ENCODE measurements around the gene TTLL1.
A peak's percentile ranks its signal among the peaks of the same experiment; 100 is the strongest.

TTLL1 gene

GRCh38 chr22:43126501-43127165 is 37.4 kb upstream of the TTLL1 start:
- Mint-ChIP-seq H3K9me3 (no peaks in the 10 kb centered on the region), H3K27me3 (ENCODE audit: low read depth) (peaks cover 8% of the 10 kb centered on the region), H3K36me3 (ENCODE audit: low read depth) (no peaks in the 10 kb centered on the region), H3K4me3 (no peak overlapping the region), H3K4me1 (peaks cover 4% of the 10 kb centered on the region), H3K27ac (peak overlapping the region in 1 of 3 experiments; percentile 76)
- no peak for TF ChIP-seq CTCF (IDR thresholded peaks at IDR 0.05; ENCODE audit: unreplicated experiment in 3 of 3)

- TF ChIP-seq CTCF (IDR thresholded peaks at IDR 0.05; ENCODE audit: unreplicated experiment in 3 of 3): no peak
- H3K27ac Mint-ChIP-seq: no peak overlapping the region
- H3K4me1 Mint-ChIP-seq: no peaks in the 10 kb centered on the region
- no peak overlapping the region for H3K4me3 Mint-ChIP-seq
- no peaks in the 10 kb centered on the region for H3K36me3 Mint-ChIP-seq (ENCODE audit: low read depth)
- H3K27me3 Mint-ChIP-seq (ENCODE audit: low read depth): peaks cover 34% of the 10 kb centered on the region
- H3K9me3 Mint-ChIP-seq: no peaks in the 10 kb centered on the region
Measured at GRCh38 chr22:43118953-43119458, 29.8 kb upstream of the TTLL1 start.

GRCh38 chr22:43118024-43118849 is 29.0 kb upstream of the TTLL1 start:
- no peak overlapping the region for H3K27ac Mint-ChIP-seq
- TF ChIP-seq CTCF (IDR thresholded peaks at IDR 0.05; ENCODE audit: unreplicated experiment in 3 of 3): no peak
- H3K27me3 Mint-ChIP-seq (ENCODE audit: low read depth): peaks cover 41% of the 10 kb centered on the region
- H3K36me3 Mint-ChIP-seq (ENCODE audit: low read depth): no peaks in the 10 kb centered on the region
- H3K4me3 Mint-ChIP-seq: no peak overlapping the region
- no peaks in the 10 kb centered on the region for H3K9me3 Mint-ChIP-seq
- no peaks in the 10 kb centered on the region for H3K4me1 Mint-ChIP-seq

DNA sequence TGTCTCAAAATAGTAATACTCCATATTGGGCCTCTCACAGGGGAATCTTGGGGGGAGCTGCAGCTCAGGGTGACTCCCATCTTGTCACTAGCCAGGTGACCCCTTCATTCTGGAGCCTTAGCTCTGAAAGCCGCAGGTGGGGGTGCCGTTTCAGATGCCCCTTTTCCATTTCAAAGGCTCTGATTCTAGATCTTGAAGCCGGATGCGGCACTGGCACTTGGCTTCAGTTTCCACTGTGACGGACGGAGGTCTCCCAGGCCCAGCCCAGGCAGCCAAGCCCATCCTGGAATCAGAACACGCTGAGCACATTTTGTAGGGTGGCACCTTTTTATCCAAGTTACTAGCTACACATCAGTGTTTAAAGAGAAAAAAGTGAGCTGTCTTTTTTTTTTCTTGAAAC is 27.7 kb upstream of the TTLL1 start:
- Mint-ChIP-seq H3K4me3 (no peak overlapping the region), H3K27me3 (ENCODE audit: low read depth) (peaks cover 47% of the 10 kb centered on the region), H3K36me3 (ENCODE audit: low read depth) (no peaks in the 10 kb centered on the region), H3K9me3 (no peaks in the 10 kb centered on the region), H3K4me1 (no peaks in the 10 kb centered on the region), H3K27ac (no peak overlapping the region)
- TF ChIP-seq CTCF (IDR thresholded peaks at IDR 0.05; ENCODE audit: unreplicated experiment in 3 of 3): no peak

DNA sequence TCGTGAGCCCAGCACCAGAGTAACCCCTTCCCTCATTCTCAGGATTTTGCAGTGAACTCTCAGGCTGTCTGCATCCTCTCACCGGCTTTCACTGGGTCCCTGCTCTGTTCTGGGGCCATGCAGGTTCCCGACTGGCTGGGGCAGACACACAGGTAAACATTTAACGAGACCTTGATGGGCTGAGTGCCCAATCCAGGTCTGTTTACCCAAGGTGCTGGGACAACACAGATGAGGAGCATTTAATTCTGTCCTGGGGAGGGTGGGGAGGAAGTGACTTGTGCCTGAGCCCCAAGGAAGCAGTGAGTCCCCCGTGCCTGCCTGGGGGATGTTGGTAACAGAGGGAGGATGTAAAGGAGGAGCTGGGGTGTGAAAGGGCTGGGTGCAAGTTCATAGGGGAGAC is 25.8 kb upstream of the TTLL1 start:
- TF ChIP-seq CTCF (IDR thresholded peaks at IDR 0.05; ENCODE audit: unreplicated experiment in 3 of 3): no peak
- Mint-ChIP-seq H3K27ac (no peak overlapping the region), H3K4me3 (no peak overlapping the region)

More for the DNA sequence above, 25.8 kb upstream of the TTLL1 start:
- Mint-ChIP-seq H3K4me1 (no peaks in the 10 kb centered on the region), H3K9me3 (no peaks in the 10 kb centered on the region), H3K27me3 (ENCODE audit: low read depth) (peaks cover 60% of the 10 kb centered on the region), H3K36me3 (ENCODE audit: low read depth) (no peaks in the 10 kb centered on the region)
